ENCODE results near the gene RNU6-8. TPM values are rescaled to one million over a fixed set of nuclear protein-coding genes. Genes with fewer than 3 reads are reported as not detected.
A peak's percentile ranks its signal among the peaks of the same experiment; 100 is the strongest.

Gene RNU6-8
- total RNA-seq, 1 experiment from 2014 or later: not detected

GRCh38 chr14:32246751-32247150 is 43.7 kb upstream of the RNU6-8 start:
- Histone ChIP-seq H3K9ac (ENCODE audit: low read length) (no peak overlapping the region), H3K9me3 (ENCODE audit: low read length) (no peaks in the 10 kb centered on the region), H3K4me1 (ENCODE audit: insufficient read depth, low read length) (no peaks in the 10 kb centered on the region), H3K27me3 (ENCODE audit: low read length) (no peaks in the 10 kb centered on the region), H2AFZ (ENCODE audit: low read length) (no peak overlapping the region), H3K4me2 (ENCODE audit: low read length) (no peak overlapping the region), H3K79me2 (ENCODE audit: low read length) (no peaks in the 10 kb centered on the region), H3K36me3 (ENCODE audit: low read depth, low read length) (no peaks in the 10 kb centered on the region), H3K4me3 (ENCODE audit: low read length) (no peak overlapping the region), H3K9me2 (replicated peaks; ENCODE audit: low read length) (no peaks in the 10 kb centered on the region), H4K20me1 (ENCODE audit: low read length) (no peaks in the 10 kb centered on the region), H3F3A (ENCODE audit: low read length, unreplicated experiment) (no peaks in the 10 kb centered on the region), H3K27ac (ENCODE audit: low read length) (no peak overlapping the region)
- ATAC-seq: no peak
- intact Hi-C loops (cut with micrococcal nuclease): no loop called here
- TF ChIP-seq EZH2phosphoT487 (IDR thresholded peaks at IDR 0.05; ENCODE audit: borderline replicate concordance, low read length): no peak
- no peak for TF ChIP-seq EZH2 (IDR thresholded peaks at IDR 0.05; ENCODE audit: low read length, unreplicated experiment)
- ChIA-PET CTCF (no interaction called here), POLR2A (ENCODE audit: unreplicated experiment) (no interaction called here)
- DNase-seq: no peak
- no TSS peak for BruUV-seq (replicated peaks)

GRCh38 chr14:32244404-32244803 is 41.3 kb upstream of the RNU6-8 start:
- CTCF ChIA-PET: interaction anchor here (0.6 to 0.7 kb wide), 5 partner anchors 10 to 323 kb away, joined by 3 to 5 read pairs (median 3); partner anchors contain the start of gene RNU6-7
- Histone ChIP-seq H3K79me2 (ENCODE audit: low read length) (no peaks in the 10 kb centered on the region), H4K20me1 (ENCODE audit: low read length) (no peaks in the 10 kb centered on the region), H3K36me3 (ENCODE audit: low read depth, low read length) (no peaks in the 10 kb centered on the region), H3K9me2 (replicated peaks; ENCODE audit: low read length) (no peaks in the 10 kb centered on the region), H3F3A (ENCODE audit: low read length, unreplicated experiment) (no peaks in the 10 kb centered on the region), H2AFZ (ENCODE audit: low read length) (no peak overlapping the region), H3K9me3 (ENCODE audit: low read length) (no peaks in the 10 kb centered on the region), H3K27ac (ENCODE audit: low read length) (no peak overlapping the region), H3K27me3 (ENCODE audit: low read length) (no peaks in the 10 kb centered on the region), H3K4me3 (ENCODE audit: low read length) (no peak overlapping the region), H3K4me1 (ENCODE audit: insufficient read depth, low read length) (no peaks in the 10 kb centered on the region), H3K9ac (ENCODE audit: low read length) (no peak overlapping the region), H3K4me2 (ENCODE audit: low read length) (no peak overlapping the region)
- POLR2A ChIA-PET (ENCODE audit: unreplicated experiment): no interaction called here
- peak; percentile 44 for DNase-seq
- intact Hi-C loops (cut with micrococcal nuclease): loop anchor here (1.0 kb wide), 1 partner anchor 310 kb away; no protein-coding TSS in a partner anchor
- BruUV-seq (replicated peaks): no TSS peak
- TF ChIP-seq EZH2 (IDR thresholded peaks at IDR 0.05; ENCODE audit: low read length, unreplicated experiment) (no peak), CTCF (conservative IDR thresholded peaks at IDR 0.05; ENCODE audit: low read depth, low read length) (peak; percentile 51), EZH2phosphoT487 (IDR thresholded peaks at IDR 0.05; ENCODE audit: borderline replicate concordance, low read length) (no peak)
- ATAC-seq: peak; percentile 88

- peaks cover 45% of the 10 kb centered on the region for H3K4me1 ChIP-seq (ENCODE audit: insufficient read depth, low read length)
- ATAC-seq (no peak), DNase-seq (peak; percentile 11)
- no peak overlapping the region for H3K4me2 ChIP-seq (ENCODE audit: low read length)
- H2AFZ ChIP-seq (ENCODE audit: low read length): no peak overlapping the region
- H3K4me3 ChIP-seq (ENCODE audit: low read length): no peak overlapping the region
- BruUV-seq (replicated peaks): no TSS peak
- no peaks in the 10 kb centered on the region for H3K27me3 ChIP-seq (ENCODE audit: low read length)
- H3K79me2 ChIP-seq (ENCODE audit: low read length): no peaks in the 10 kb centered on the region
- no peaks in the 10 kb centered on the region for H3K36me3 ChIP-seq (ENCODE audit: low read depth, low read length)
- H3F3A ChIP-seq (ENCODE audit: low read length, unreplicated experiment): peaks cover 13% of the 10 kb centered on the region
- 0 out of 2 replicates have a peak, but pooled peaks cover 3% of the 10 kb centered on the region for H4K20me1 ChIP-seq (ENCODE audit: low read length)
- POLR2A ChIA-PET (ENCODE audit: unreplicated experiment): no interaction called here
- H3K9me3 ChIP-seq (ENCODE audit: low read length): no peaks in the 10 kb centered on the region
- TF ChIP-seq EZH2 (IDR thresholded peaks at IDR 0.05; ENCODE audit: low read length, unreplicated experiment): no peak
- no peak for TF ChIP-seq EZH2phosphoT487 (IDR thresholded peaks at IDR 0.05; ENCODE audit: borderline replicate concordance, low read length)
- TF ChIP-seq CTCF (conservative IDR thresholded peaks at IDR 0.05; ENCODE audit: low read depth, low read length): no peak
- no peak overlapping the region for H3K9ac ChIP-seq (ENCODE audit: low read length)
- intact Hi-C loops (cut with micrococcal nuclease): loop anchor here (5.0 kb wide), 3 partner anchors 101 to 296 kb away; no protein-coding TSS in a partner anchor
- no peaks in the 10 kb centered on the region for H3K9me2 ChIP-seq (replicated peaks; ENCODE audit: low read length)
- CTCF ChIA-PET: no interaction called here
- H3K27ac ChIP-seq (ENCODE audit: low read length): no peak overlapping the region
These were observed 30.2 kb upstream of the RNU6-8 start for GRCh38 chr14:32233260-32233659.

Measured in PC-3 (cell line).